Right lobe of liver (tissue), 6 donors: ENCODE measurements around the gene MYOF. TPM values are rescaled to one million over a fixed set of nuclear protein-coding genes. Genes with fewer than 3 reads are reported as not detected.

ENCODE experiments used
- ATAC-seq, 4 donors: fragments of 200-7000 bp; cut with Tn5 transposase; one replicate each; pipeline ENCODE4 v1.9.1; 2020; ENCODE audit warnings: mild to moderate bottlenecking in 4 of 4, moderate library complexity in 4 of 4
- DNase-seq, 3 donors: peaks; one replicate each; pipeline ENCODE4 v3.0.0-alpha.2; 2020
- H3K27ac ChIP-seq, 3 donors: fragments of 200-600 bp; one replicate each; pipeline ENCODE4 v1.8.0; 2022
- H3K27me3 ChIP-seq, 2 donors: fragments of 200-600 bp; one replicate each; pipeline ENCODE4 v1.8.0; 2022
- H3K36me3 ChIP-seq, 4 donors: fragments of 200-600 bp; sonication (generic) in 1 of 4; one replicate each; pipeline versions ENCODE4 v1.5.1 to v1.8.0; 2017 to 2022; ENCODE audit warnings: control low read depth in 1 of 4
- H3K4me1 ChIP-seq, 4 donors: fragments of 200-600 bp; sonication (generic) in 1 of 4; one replicate each; pipeline versions ENCODE4 v1.5.1 to v1.8.0; 2017 to 2022; ENCODE audit warnings: control low read depth in 1 of 4
- H3K4me3 ChIP-seq, 3 donors: fragments of 200-600 bp; one replicate each; pipeline ENCODE4 v1.8.0; 2022
- H3K9me3 ChIP-seq, 4 donors: fragments of 200-600 bp; sonication (generic) in 1 of 4; one replicate each; pipeline versions ENCODE4 v1.5.1 to v1.8.0; 2017 to 2022; ENCODE audit warnings: control low read depth in 1 of 4
- POLR2A ChIP-seq: fragments of 450-650 bp; IDR thresholded peaks from one replicate; pipeline ENCODE4 v1.6.1; 2017; ENCODE audit warnings: antibody characterized with exemption, mild to moderate bottlenecking
- WGBS: methylation state at CpG from one replicate; pipeline ENCODE4 v1.1.6; 2018; ENCODE audit warnings: low coverage, low lambda C conversion rate; ENCODE audit not compliant: insufficient coverage; ENCODE audit errors: missing lambda C conversion rate; 5-methylcytosine and 5-hydroxymethylcytosine counted together
- intact Hi-C, 2 donors: fragments of 100-400 bp; cut with DNase I; formaldehyde crosslinking; loops; one replicate each; pipeline versions ENCODE4 v1.11.2 to v1.14.1; 2022
- total RNA-seq, 6 experiments: library from RNA; depleted of rRNA in 2 of 6; stranded (reverse); fragments of >200 nt in 2 of 6; fragmentation: NEBNext Ultra II Directional in 3 of 6; extraction: Animal tissue kit (Norgen Biotek cat#: 25700) in 3 of 6; gene quantifications; one replicate each; pipeline versions ENCODE4 v1.1.0 to v1.2.4, GENCODE V29; 2016 to 2023
- TF ChIP-seq, protein P1 (sequence below), 4 donors: fragments of 200-600 bp in 3 of 4; fragments of 450-650 bp in 1 of 4; IDR thresholded peaks; one replicate each; pipeline versions ENCODE4 v1.5.1 to v1.8.0; 2016 to 2022; ENCODE audit warnings: antibody characterized with exemption in 4 of 4, mild to moderate bottlenecking in 2 of 4
- donor health status: DM: no; HTN: yes; CAD: no.
- donor health status: DM: no; HTN: no; CAD: no.
- donor health status: DM: no; HTN: no; CAD: no.
- donor health status: DM: no; HTN: yes; CAD: no.
- donor health status: DM: no; HTN: yes; CAD: no.

MYOF gene
- total RNA-seq, 6 experiments from 2014 or later = 1.9 to 14.6 (median 3.2) TPM

DNA sequence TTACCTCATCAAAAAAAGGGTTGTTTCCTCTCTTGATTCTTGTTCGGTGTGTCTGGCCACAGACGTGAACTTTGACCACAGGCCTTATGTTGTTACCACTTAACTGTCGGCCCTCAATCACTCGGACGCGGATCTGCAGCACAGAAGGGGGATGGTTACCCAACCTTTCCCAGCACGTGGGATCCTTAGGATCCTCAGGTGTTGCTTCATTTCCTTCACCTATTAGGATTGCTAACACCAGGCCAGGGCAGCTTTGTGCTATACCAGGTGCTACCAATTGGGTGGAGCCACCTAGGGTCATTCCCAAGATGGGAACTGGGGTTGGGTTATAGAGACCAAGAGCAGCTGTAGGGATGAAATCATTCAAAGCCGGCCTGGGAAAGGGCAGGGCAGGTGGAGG lies 73.4 kb downstream of the MYOF start:
- ATAC-seq (no peak), DNase-seq (no peak)
- no peak overlapping the region for H3K4me3 ChIP-seq
- H3K4me1 ChIP-seq = no peaks in the 10 kb centered on the region
- 57% methylated on average over 4 of the region's 8 CpGs for WGBS
- H3K27me3 ChIP-seq = no peaks in the 10 kb centered on the region
- intact Hi-C loops = no loop called here
- no peaks in the 10 kb centered on the region for H3K9me3 ChIP-seq
- no peak overlapping the region for H3K27ac ChIP-seq
- TF ChIP-seq POLR2A = no peak
- no peaks in the 10 kb centered on the region for H3K36me3 ChIP-seq

DNA sequence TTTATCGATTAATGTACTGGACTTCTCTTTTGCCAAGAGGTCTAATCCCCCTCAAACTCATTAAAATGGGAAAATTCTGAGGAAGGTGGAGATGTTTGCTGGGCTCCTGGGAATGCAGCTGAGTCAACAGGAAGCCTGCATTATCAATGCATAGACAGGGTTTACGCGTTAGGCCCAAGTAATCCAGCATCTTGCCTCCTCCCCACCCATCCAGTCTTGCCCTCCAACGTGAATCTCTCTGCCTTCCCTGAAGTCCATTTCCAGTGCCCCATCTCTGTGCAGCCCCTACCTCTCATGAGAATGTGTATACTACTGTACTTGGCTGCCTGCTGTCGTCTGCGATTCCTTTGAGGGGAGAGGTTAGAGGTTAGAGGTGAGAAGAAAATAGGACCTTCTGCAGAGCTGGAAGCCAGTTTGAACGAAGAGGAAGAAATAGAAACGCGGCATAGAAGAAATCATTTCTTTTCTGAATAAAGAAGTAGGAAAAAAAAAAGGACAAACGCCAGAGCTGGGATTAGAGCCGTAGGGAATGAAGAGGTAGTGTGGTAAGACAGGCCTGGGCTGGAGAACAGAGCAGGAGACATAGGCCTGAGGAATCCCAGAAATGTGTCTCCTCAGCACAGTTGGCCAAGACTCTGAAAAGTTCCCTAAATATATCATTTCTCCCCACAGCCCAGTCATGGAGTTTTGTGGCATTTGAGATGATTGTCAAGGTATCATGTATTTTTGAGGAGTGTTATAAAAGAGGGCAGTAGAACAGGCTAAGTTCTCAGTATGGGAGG lies 75.6 kb downstream of the MYOF start:
- Histone ChIP-seq H3K27ac (no peak overlapping the region), H3K4me1 (no peaks in the 10 kb centered on the region), H3K9me3 (no peaks in the 10 kb centered on the region), H3K36me3 (no peaks in the 10 kb centered on the region), H3K4me3 (no peak overlapping the region), H3K27me3 (no peaks in the 10 kb centered on the region)
- WGBS = 73% methylated on average over 11 of the region's 11 CpGs
- intact Hi-C loops = no loop called here
- DNase-seq (no peak), ATAC-seq (no peak)
- no peak for TF ChIP-seq POLR2A
- TF ChIP-seq, protein P1, sequence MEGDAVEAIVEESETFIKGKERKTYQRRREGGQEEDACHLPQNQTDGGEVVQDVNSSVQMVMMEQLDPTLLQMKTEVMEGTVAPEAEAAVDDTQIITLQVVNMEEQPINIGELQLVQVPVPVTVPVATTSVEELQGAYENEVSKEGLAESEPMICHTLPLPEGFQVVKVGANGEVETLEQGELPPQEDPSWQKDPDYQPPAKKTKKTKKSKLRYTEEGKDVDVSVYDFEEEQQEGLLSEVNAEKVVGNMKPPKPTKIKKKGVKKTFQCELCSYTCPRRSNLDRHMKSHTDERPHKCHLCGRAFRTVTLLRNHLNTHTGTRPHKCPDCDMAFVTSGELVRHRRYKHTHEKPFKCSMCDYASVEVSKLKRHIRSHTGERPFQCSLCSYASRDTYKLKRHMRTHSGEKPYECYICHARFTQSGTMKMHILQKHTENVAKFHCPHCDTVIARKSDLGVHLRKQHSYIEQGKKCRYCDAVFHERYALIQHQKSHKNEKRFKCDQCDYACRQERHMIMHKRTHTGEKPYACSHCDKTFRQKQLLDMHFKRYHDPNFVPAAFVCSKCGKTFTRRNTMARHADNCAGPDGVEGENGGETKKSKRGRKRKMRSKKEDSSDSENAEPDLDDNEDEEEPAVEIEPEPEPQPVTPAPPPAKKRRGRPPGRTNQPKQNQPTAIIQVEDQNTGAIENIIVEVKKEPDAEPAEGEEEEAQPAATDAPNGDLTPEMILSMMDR (IDR thresholded peaks at IDR 0.05) = no peak

DNA sequence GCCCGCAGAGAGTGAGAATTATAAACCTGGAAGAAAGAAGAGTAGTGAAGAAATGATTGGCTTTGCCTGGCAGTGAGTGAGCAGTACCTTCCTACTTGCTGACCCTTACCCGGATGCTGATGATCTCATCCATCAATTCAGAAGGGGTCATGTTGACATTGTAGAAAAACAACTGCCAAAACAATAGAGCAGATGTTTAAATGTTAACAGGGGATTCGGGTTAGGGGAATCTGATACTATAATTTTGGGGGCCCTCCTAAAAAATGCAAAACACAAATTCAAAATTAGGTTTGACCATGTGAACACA lies 78.1 kb downstream of the MYOF start:
- DNase-seq (no peak), ATAC-seq (no peak)
- Histone ChIP-seq H3K4me1 (no peaks in the 10 kb centered on the region), H3K27ac (no peak overlapping the region), H3K9me3 (no peaks in the 10 kb centered on the region), H3K27me3 (no peaks in the 10 kb centered on the region), H3K4me3 (no peak overlapping the region), H3K36me3 (no peaks in the 10 kb centered on the region)
- intact Hi-C loops = no loop called here
- WGBS = 59% methylated on average over 3 of the region's 3 CpGs
- TF ChIP-seq, protein P1 (IDR thresholded peaks at IDR 0.05) = no peak
- TF ChIP-seq POLR2A = no peak

DNA sequence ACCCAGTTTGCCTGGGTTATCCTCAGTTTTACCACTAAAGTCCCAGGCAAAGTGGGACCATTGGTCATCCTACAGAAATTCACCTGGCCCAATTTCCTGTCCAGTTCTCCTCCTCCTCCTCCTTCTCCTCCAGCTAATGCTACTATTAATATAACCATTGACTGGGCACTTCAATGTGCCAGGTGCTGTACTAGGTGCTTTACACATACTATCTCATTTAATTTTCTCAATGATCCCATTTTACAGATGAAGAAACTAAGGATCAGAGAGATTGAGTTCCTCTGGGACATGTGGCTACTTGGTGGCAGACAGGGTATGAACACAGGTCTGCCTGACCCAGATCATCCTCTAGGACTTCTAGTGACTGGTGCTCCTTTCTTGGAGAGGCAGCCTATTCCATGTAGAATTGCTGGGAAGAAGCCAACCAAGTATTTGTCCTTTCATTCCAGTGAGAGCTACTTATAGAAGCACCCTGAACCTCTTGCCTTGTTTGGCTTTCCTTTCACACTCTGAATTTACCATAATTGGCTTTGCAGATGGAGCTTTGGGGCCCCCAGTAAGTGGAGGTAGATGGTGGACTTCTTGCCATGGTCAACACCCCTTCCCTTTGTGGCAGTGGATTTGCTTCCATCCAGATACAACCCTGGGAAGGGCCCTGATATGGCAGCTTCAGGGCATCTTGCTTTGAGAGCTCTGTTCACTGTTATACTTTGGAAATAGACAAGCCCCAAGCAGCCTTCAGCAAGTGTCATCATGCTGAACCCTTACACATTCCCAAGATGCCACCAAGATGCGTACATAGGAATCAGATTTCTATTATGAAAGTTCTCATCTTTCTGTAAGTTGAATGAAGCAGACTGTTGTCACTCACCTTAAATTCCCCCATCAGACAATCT lies 78.7 kb downstream of the MYOF start:
- Histone ChIP-seq H3K9me3 (no peaks in the 10 kb centered on the region), H3K4me3 (no peak overlapping the region), H3K36me3 (no peaks in the 10 kb centered on the region), H3K4me1 (no peaks in the 10 kb centered on the region), H3K27ac (no peak overlapping the region), H3K27me3 (no peaks in the 10 kb centered on the region)
- no peak for TF ChIP-seq POLR2A
- TF ChIP-seq, protein P1 (IDR thresholded peaks at IDR 0.05) = no peak
- intact Hi-C loops = no loop called here
- ATAC-seq (no peak), DNase-seq (no peak)
- 100% methylated on average over 1 of the region's 1 CpG for WGBS

DNA sequence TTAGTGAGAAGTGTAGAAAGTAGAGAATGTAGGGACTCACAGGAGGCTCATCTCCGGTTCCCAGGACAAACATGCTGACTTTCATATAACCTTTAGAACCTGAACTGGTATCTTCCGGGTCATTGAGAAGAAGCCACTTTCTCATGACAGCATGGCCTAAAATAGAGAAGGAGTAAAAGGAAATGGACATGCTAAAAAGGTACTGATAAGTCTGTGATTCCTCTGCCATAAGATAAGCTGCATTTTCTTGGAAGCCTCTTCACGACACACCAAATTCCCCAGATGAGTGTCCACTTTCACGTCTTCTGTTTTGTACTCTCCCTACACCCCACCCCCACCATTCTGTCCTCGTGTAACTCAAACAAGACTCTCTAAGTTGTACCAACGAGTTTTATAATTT lies 79.9 kb downstream of the MYOF start:
- no peaks in the 10 kb centered on the region for H3K36me3 ChIP-seq
- intact Hi-C loops = no loop called here
- WGBS = 30% methylated on average over 6 of the region's 6 CpGs

More for the DNA sequence above, 79.9 kb downstream of the MYOF start:
- Histone ChIP-seq H3K27ac (no peak overlapping the region), H3K4me3 (no peak overlapping the region), H3K27me3 (no peaks in the 10 kb centered on the region), H3K9me3 (no peaks in the 10 kb centered on the region), H3K4me1 (no peaks in the 10 kb centered on the region)
- TF ChIP-seq POLR2A = no peak
- DNase-seq (no peak), ATAC-seq (no peak)
